Breast epithelium (tissue), 3 donors: Measurements from ENCODE around the gene PLEKHN1.

Experiments
- CTCF ChIP-seq, 3 donors: fragments of 450-650 bp; IDR thresholded peaks; one replicate each; pipeline ENCODE4 v1.5.1; 2016 to 2017; ENCODE audit warnings: antibody characterized with exemption in 3 of 3, mild to moderate bottlenecking in 3 of 3, moderate library complexity in 3 of 3
- POLR2A ChIP-seq: fragments of 450-650 bp; IDR thresholded peaks from one replicate; pipeline ENCODE4 v1.6.1; 2016; ENCODE audit warnings: antibody characterized with exemption, mild to moderate bottlenecking, moderate library complexity
- POLR2AphosphoS5 ChIP-seq, 3 donors: sonication (generic); formaldehyde crosslinking; IDR thresholded peaks; one replicate each; pipeline ENCODE4 v1.6.1; 2017; ENCODE audit warnings: antibody characterized with exemption in 3 of 3

- TF ChIP-seq POLR2A: no peak
- TF ChIP-seq CTCF (IDR thresholded peaks at IDR 0.05): no peak
- no peak for TF ChIP-seq POLR2AphosphoS5 (IDR thresholded peaks at IDR 0.05)
Observed at GRCh38 chr1:1019122-1019999, 53.1 kb downstream of the PLEKHN1 start.
